ENCODE data around the gene CKAP2L. TPM values are rescaled to one million over a fixed set of nuclear protein-coding genes. Genes with fewer than 3 reads are reported as not detected.

Gene CKAP2L
- polyA plus RNA-seq, 2 donors, result 1.6 to 3.5 TPM

DNA sequence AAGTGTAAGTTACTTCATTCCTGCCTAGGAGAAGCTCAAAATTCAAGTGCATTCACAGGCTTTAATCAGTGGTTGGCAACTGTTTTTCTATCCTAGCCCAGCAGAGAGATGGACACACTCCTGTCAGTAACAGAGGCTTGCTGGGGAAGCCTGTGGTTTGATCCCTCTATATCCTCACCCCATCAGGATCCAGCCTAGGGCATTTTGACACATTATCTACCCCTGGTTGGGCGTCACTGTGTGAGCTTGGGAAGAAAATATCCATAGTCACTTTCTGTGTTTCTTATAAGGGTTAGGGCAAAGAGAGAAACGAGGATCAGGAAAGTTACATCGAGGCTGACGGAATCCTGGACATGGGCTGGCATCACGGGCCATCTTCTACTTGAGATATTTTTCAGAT is 33.6 kb downstream of the CKAP2L start:
- no peak overlapping the region for H3K4me3 ChIP-seq (ENCODE audit: low read depth in 1 of 2, low read length in 2 of 2)
- H3K4me1 ChIP-seq (ENCODE audit: control insufficient read depth in 2 of 2, insufficient read depth in 2 of 2, low read length in 1 of 2), result no peaks in the 10 kb centered on the region
- H3K27me3 ChIP-seq (ENCODE audit: control insufficient read depth in 1 of 2, insufficient read depth in 2 of 2, low read length in 2 of 2), result no peaks in the 10 kb centered on the region
- WGBS, 2 donors, result 85 to 88% methylated on average over 5 of the region's 5 CpGs
- H3K27ac ChIP-seq (ENCODE audit: low read depth in 2 of 2, low read length in 1 of 2), result no peak overlapping the region
- H3K36me3 ChIP-seq (ENCODE audit: control insufficient read depth in 2 of 2, insufficient read depth in 2 of 2, low read length in 1 of 2), result no peaks in the 10 kb centered on the region
- H3K9me3 ChIP-seq (ENCODE audit: control insufficient read depth in 2 of 2, insufficient read depth in 1 of 2, low read depth in 1 of 2, low read length in 1 of 2), result no peaks in the 10 kb centered on the region

DNA sequence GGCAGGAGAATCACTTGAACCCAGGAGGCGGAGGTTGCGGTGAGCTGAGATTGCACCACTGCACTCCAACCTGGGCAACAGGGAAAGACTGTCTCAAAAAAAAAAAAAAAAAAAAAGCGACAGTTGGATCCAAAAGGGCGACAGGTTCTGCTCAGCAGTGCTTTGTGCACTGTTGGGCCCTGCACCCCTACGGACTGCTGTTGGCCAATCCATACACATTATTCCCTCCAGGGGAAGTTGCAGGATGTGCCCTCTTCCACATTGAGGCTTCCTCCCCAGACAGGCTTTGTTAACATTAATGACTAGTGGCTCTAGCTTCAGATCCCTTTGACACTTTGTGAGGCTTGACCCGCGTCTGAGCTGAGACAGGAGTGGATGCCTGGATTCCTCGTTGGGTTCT is 34.2 kb downstream of the CKAP2L start:
- no peaks in the 10 kb centered on the region for H3K9me3 ChIP-seq (ENCODE audit: control insufficient read depth in 2 of 2, insufficient read depth in 1 of 2, low read depth in 1 of 2, low read length in 1 of 2)
- WGBS, 2 donors, result 86 to 88% methylated on average over 7 to 8 of the region's 8 CpGs
- no peak overlapping the region for H3K27ac ChIP-seq (ENCODE audit: low read depth in 2 of 2, low read length in 1 of 2)

DNA sequence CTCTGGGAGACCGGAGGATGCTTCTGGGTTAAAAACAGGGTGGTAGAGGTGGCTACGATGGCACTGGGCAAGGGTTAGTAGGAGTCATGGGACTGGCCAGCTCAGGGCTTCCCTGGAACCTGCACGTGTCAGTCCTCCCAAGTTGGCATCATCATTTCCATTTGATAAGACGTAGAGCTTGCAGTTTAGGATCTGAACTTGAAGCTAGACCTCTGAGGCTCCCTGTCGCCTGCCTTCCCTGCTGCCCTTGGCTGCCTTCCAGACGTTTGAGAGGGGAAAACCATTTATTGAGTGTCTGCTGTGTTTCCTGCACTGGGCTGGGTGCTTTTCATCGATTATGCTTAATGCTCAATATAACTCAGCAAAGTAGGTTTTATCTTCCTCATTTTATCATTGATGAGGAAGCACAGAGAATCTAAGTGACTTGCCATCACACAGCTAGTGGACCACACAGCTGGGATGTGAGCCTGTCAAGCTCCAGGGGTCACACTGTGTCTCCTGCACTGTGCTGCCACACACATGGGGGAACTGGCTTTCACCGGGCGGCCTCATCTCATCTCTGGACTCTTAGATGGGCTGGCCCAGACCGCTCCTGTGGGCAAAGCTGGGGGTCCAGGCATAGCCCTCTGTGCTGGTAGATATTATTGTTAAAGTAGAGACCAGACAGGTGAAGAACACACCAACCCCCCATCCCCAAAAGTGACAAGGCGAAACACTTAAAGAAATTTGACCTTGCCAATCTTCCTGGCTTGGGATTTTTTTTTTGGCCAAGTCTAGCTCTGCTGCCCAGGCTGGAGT is 35.8 kb downstream of the CKAP2L start:
- WGBS, 2 donors, result 56 to 65% methylated on average over 11 of the region's 11 CpGs
- Histone ChIP-seq H3K27me3 (ENCODE audit: control insufficient read depth in 1 of 2, insufficient read depth in 2 of 2, low read length in 2 of 2) (no peaks in the 10 kb centered on the region), H3K4me3 (ENCODE audit: low read depth in 1 of 2, low read length in 2 of 2) (no peak overlapping the region)

More for the DNA sequence above, 34.2 kb downstream of the CKAP2L start:
- Histone ChIP-seq H3K4me1 (ENCODE audit: control insufficient read depth in 2 of 2, insufficient read depth in 2 of 2, low read length in 1 of 2) (no peaks in the 10 kb centered on the region), H3K27me3 (ENCODE audit: control insufficient read depth in 1 of 2, insufficient read depth in 2 of 2, low read length in 2 of 2) (no peaks in the 10 kb centered on the region), H3K36me3 (ENCODE audit: control insufficient read depth in 2 of 2, insufficient read depth in 2 of 2, low read length in 1 of 2) (no peaks in the 10 kb centered on the region), H3K4me3 (ENCODE audit: low read depth in 1 of 2, low read length in 2 of 2) (no peak overlapping the region)

DNA sequence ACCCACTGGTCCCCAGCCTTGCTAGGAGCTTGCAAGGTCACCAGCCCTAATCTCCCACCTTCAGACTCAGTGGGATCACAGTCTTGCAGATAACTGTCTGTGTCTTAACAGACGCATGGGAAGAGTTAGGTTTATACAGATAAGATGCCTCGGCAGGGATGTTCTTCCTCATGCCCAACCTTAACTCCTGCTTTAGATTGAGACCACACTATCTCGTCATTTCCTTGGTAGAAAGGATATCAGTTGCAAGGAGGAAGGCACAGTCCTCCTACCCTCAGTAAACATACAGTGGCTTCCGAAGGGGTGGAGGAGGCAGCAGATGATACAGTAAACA is 36.4 kb downstream of the CKAP2L start:
- H3K9me3 ChIP-seq (ENCODE audit: control insufficient read depth in 2 of 2, insufficient read depth in 1 of 2, low read depth in 1 of 2, low read length in 1 of 2), result no peaks in the 10 kb centered on the region
- H3K4me3 ChIP-seq (ENCODE audit: low read depth in 1 of 2, low read length in 2 of 2), result no peak overlapping the region
- no peak overlapping the region for H3K27ac ChIP-seq (ENCODE audit: low read depth in 2 of 2, low read length in 1 of 2)
- no peaks in the 10 kb centered on the region for H3K27me3 ChIP-seq (ENCODE audit: control insufficient read depth in 1 of 2, insufficient read depth in 2 of 2, low read length in 2 of 2)
- H3K36me3 ChIP-seq (ENCODE audit: control insufficient read depth in 2 of 2, insufficient read depth in 2 of 2, low read length in 1 of 2), result no peaks in the 10 kb centered on the region
- H3K4me1 ChIP-seq (ENCODE audit: control insufficient read depth in 2 of 2, insufficient read depth in 2 of 2, low read length in 1 of 2), result no peaks in the 10 kb centered on the region
- WGBS, 2 donors, result 75 to 78% methylated on average over 4 of the region's 4 CpGs

More for the DNA sequence above, 35.8 kb downstream of the CKAP2L start:
- no peaks in the 10 kb centered on the region for H3K9me3 ChIP-seq (ENCODE audit: control insufficient read depth in 2 of 2, insufficient read depth in 1 of 2, low read depth in 1 of 2, low read length in 1 of 2)
- no peak overlapping the region for H3K27ac ChIP-seq (ENCODE audit: low read depth in 2 of 2, low read length in 1 of 2)
- H3K36me3 ChIP-seq (ENCODE audit: control insufficient read depth in 2 of 2, insufficient read depth in 2 of 2, low read length in 1 of 2), result no peaks in the 10 kb centered on the region
- no peaks in the 10 kb centered on the region for H3K4me1 ChIP-seq (ENCODE audit: control insufficient read depth in 2 of 2, insufficient read depth in 2 of 2, low read length in 1 of 2)

DNA sequence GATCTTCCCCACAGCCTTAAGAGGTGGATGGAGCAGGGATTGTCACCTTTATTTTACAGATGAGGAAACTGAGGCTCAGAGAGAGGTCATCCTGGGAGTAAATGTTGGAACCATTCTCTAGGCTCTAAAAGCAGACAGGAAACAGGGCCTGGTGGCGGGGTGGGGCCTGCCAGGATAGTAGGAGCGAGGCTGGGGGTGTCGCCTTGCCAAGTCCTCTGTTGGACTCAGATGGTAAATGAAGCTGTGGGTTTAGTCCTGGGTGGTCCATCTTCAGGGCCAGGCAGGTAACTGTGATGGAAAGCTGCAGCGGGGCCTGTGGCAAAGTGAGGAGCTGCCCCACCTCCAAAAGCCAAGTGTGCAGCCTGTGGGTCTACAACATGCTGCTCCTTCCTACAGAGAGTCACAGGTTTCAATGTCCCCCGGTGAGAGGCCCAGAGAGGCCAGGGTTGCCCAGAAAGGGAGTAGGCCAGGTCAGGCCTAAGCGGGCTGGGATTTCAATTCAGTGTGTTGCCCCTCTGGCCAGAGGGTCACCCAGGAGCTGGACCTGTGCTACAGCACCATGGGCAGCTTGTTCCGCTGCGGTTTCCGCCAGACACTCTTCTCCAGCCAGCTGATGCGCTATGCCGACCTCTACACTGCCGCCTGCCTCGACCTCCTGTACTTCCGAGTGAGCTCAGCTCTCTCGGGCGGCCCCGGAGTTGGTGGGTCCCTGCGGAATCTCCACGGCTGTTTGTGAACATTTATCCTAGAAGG is 37.0 kb downstream of the CKAP2L start:
- 89 to 91% methylated on average over 19 of the region's 19 CpGs for WGBS, 2 donors
- Histone ChIP-seq H3K4me3 (ENCODE audit: low read depth in 1 of 2, low read length in 2 of 2) (no peak overlapping the region), H3K36me3 (ENCODE audit: control insufficient read depth in 2 of 2, insufficient read depth in 2 of 2, low read length in 1 of 2) (no peaks in the 10 kb centered on the region), H3K9me3 (ENCODE audit: control insufficient read depth in 2 of 2, insufficient read depth in 1 of 2, low read depth in 1 of 2, low read length in 1 of 2) (no peaks in the 10 kb centered on the region), H3K27ac (ENCODE audit: low read depth in 2 of 2, low read length in 1 of 2) (no peak overlapping the region), H3K4me1 (ENCODE audit: control insufficient read depth in 2 of 2, insufficient read depth in 2 of 2, low read length in 1 of 2) (no peaks in the 10 kb centered on the region), H3K27me3 (ENCODE audit: control insufficient read depth in 1 of 2, insufficient read depth in 2 of 2, low read length in 2 of 2) (no peaks in the 10 kb centered on the region)

DNA sequence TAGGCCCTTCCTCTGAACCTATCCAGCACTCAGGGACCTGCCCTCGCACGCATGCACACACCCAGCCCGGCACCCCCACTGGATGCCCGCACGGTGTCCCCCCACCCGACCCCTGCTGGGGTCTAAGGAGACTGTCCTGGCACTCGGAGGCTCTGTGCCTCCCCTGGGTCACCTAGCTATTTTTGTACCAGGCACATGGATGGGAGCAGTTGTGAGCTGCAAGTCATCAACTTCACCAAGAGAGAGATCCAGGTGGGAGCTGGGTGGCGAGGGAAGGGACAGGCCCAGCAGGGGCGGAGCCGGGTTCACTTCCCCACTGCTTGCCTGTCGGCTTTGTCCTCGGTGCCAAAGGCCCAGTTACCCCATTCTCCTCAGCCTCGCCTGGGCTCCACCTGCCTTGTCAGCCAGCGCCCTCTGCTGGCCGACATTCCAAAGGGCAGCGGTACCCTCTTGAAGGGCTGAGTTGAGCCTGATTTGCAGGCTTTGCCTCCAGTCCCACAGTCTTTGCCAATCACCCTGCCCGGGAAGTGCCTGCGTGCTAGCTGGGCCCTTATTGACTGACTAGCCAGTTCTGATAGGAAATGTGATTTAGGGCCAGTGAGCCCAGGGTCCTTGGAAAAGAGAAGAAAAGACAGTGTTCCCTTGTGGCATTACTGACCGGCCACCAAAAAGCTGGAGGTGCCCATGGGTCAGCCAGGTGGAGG is 37.8 kb downstream of the CKAP2L start:
- no peaks in the 10 kb centered on the region for H3K27me3 ChIP-seq (ENCODE audit: control insufficient read depth in 1 of 2, insufficient read depth in 2 of 2, low read length in 2 of 2)
- no peaks in the 10 kb centered on the region for H3K4me1 ChIP-seq (ENCODE audit: control insufficient read depth in 2 of 2, insufficient read depth in 2 of 2, low read length in 1 of 2)
- no peaks in the 10 kb centered on the region for H3K9me3 ChIP-seq (ENCODE audit: control insufficient read depth in 2 of 2, insufficient read depth in 1 of 2, low read depth in 1 of 2, low read length in 1 of 2)
- H3K4me3 ChIP-seq (ENCODE audit: low read depth in 1 of 2, low read length in 2 of 2), result no peak overlapping the region
- WGBS, 2 donors, result 27 to 30% methylated on average over 19 of the region's 19 CpGs
- H3K36me3 ChIP-seq (ENCODE audit: control insufficient read depth in 2 of 2, insufficient read depth in 2 of 2, low read length in 1 of 2), result no peaks in the 10 kb centered on the region
- H3K27ac ChIP-seq (ENCODE audit: low read depth in 2 of 2, low read length in 1 of 2), result no peak overlapping the region

DNA sequence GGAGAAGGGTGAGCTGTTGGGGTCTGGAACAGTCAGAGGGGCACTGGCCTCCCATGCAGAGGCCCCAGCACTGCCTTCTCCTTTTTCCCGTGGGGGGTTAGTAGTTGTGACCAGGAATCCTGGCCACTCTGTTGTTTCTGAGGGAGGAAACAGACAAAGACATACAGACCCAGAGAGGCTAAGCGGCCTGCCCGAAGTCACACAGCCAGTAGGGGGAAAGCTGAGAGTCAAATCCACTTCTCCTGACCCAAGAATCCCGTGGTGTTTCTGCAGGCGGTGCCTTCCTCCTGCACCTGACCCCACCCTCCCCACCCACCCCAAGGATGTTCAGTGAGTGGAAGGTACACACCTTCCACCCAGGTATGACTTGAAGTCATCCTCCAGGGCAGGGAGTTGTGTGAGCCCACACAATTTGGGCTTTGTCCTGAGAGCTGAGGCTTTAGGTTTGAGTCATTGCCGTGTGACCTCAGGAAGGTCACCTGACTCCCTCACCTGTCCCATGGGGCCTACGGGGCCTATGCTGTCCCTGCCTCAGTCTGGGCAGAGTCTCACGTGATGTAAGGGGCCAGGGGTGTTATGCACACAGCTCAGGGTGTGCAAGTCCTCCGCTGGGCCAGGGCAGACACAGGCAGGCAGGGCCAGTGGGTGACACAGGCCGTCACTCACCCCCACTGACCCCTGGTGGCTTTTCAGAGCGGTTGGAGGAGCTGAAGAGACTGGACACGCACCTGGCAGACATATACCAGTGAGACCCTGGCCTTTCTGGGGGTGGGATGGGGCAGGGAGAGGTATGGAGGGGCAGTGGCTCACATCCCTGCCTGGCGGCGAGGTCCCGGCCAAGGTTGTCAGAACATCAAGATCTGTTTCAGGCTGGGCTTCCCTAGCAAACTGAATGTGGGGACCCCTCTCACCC is 38.6 kb downstream of the CKAP2L start:
- WGBS, 2 donors, result 87 to 88% methylated on average over 15 of the region's 15 CpGs
- Histone ChIP-seq H3K4me3 (ENCODE audit: low read depth in 1 of 2, low read length in 2 of 2) (no peak overlapping the region), H3K9me3 (ENCODE audit: control insufficient read depth in 2 of 2, insufficient read depth in 1 of 2, low read depth in 1 of 2, low read length in 1 of 2) (no peaks in the 10 kb centered on the region), H3K27me3 (ENCODE audit: control insufficient read depth in 1 of 2, insufficient read depth in 2 of 2, low read length in 2 of 2) (no peaks in the 10 kb centered on the region), H3K4me1 (ENCODE audit: control insufficient read depth in 2 of 2, insufficient read depth in 2 of 2, low read length in 1 of 2) (no peaks in the 10 kb centered on the region), H3K27ac (ENCODE audit: low read depth in 2 of 2, low read length in 1 of 2) (no peak overlapping the region), H3K36me3 (ENCODE audit: control insufficient read depth in 2 of 2, insufficient read depth in 2 of 2, low read length in 1 of 2) (no peaks in the 10 kb centered on the region)

DNA sequence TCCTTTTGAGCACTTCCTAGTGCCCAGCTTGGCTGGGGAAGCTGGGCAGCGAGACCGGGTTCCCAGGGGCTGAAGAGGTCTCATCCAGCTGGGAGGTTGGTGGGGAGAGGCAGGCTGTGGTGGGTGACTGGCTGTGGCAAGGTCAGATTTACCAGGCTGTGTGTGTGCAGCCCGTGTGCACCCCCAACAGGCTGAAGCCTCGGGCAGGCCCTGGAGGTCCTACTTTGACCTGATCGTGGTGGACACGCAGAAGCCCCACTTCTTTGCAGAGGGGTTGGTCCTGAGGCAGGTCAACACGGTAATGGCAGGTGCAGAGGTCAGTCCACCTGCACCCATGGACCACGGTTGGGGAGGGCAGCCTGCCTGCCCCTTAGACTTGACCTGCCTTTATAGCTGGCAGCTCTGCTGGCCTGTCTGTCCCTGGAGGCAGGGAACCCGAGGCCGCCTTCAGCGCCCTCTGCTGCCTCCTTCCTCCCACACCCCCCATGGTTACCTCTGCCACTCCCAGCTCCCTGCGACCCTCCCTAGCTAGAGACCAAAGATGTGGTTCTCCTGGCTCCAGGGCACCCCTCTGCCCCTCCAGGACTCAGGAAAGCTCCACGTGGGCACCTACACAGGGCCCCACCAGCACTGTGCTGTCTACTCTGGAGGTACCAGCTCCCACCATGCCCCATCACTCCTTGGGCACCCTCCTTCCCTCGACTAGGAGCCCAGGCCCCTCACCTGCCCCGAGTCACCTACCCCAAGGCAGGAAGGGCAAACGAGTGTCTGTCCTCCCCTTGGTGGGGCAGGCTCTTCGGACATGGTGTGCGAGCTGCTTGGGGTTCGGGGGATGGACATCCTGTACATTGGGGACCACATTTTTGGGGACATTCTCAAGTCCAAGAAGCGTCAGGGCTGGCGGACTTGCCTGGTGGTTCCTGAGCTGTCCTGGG is 39.6 kb downstream of the CKAP2L start:
- Histone ChIP-seq H3K9me3 (ENCODE audit: control insufficient read depth in 2 of 2, insufficient read depth in 1 of 2, low read depth in 1 of 2, low read length in 1 of 2) (no peaks in the 10 kb centered on the region), H3K36me3 (ENCODE audit: control insufficient read depth in 2 of 2, insufficient read depth in 2 of 2, low read length in 1 of 2) (no peaks in the 10 kb centered on the region), H3K27ac (ENCODE audit: low read depth in 2 of 2, low read length in 1 of 2) (no peak overlapping the region), H3K4me3 (ENCODE audit: low read depth in 1 of 2, low read length in 2 of 2) (no peak overlapping the region), H3K4me1 (ENCODE audit: control insufficient read depth in 2 of 2, insufficient read depth in 2 of 2, low read length in 1 of 2) (no peaks in the 10 kb centered on the region), H3K27me3 (ENCODE audit: control insufficient read depth in 1 of 2, insufficient read depth in 2 of 2, low read length in 2 of 2) (no peaks in the 10 kb centered on the region)
- WGBS, 2 donors, result 77 to 82% methylated on average over 21 of the region's 21 CpGs
